GM18873 (cell line): ENCODE data around the gene GEMIN7.

ENCODE experiments used
- ATAC-seq: cut with Tn5 transposase; IDR thresholded peaks from one replicate; pipeline ENCODE4 v1.9.1; 2021; ENCODE audit warnings: mild to moderate bottlenecking, moderate library complexity, moderate number of reproducible peaks; ENCODE audit not compliant: unreplicated experiment, low FRiP score

Gene GEMIN7

DNA sequence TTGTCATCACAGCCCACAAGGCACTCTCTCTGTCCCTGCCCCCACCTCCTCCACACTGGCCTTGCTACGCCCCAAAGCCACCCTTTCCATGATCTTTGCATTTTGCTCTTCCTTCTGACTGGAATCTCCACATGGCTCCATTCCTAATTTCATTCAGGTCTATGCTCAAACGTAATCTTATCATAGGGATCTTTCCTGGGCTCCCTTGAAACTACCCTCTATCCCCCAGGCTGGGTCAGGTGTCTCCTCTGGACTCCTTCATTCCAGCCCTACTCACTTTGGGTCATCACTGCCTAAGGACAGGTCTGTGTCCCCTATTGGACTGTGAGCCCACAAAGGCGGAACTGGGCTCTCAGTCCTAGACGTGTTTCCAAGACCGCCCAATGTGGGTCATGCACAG, 3.1 kb downstream of the GEMIN7 start:
- no peak for ATAC-seq

GRCh38 chr19:45086480-45086879, 7.4 kb downstream of the GEMIN7 start:
- ATAC-seq = no peak

- ATAC-seq = no peak
These were observed 8.5 kb downstream of the GEMIN7 start for GRCh38 chr19:45087531-45087930.

- no peak for ATAC-seq
These were observed 11.0 kb downstream of the GEMIN7 start for GRCh38 chr19:45090034-45090433.

DNA sequence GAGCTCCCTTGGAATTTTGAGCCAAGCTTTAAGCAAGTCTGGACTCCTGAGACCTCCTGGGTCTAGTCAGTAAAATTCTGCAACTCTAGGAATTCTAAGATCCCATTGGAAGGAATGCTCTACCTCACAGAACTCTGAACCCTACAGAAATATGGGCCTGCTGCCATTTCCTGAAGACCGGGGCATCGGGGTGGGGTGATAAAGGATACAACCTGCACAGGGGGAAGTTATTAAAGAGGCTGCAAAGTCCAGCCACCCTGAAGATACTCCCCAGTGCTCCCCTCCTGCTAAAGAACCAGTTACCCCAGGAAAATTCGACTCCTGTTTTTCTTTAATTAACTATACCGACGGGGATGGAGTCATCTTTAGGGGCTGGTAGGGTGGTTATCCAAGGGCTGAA, 11.5 kb downstream of the GEMIN7 start:
- ATAC-seq = no peak

- ATAC-seq = peak; percentile 49
These were observed 12.2 kb downstream of the GEMIN7 start for GRCh38 chr19:45091031-45091923.

- ATAC-seq = peak; percentile 36
These were observed 14.0 kb downstream of the GEMIN7 start, which contains the start of gene PPP1R37 for GRCh38 chr19:45092747-45093678. Gene PPP1R37 (plus strand): TSS chr19:45093179. CDS start chr19:45093326, 147 bp downstream.

GRCh38 chr19:45094137-45094536, 15.1 kb downstream of the GEMIN7 start:
- ATAC-seq = no peak

DNA sequence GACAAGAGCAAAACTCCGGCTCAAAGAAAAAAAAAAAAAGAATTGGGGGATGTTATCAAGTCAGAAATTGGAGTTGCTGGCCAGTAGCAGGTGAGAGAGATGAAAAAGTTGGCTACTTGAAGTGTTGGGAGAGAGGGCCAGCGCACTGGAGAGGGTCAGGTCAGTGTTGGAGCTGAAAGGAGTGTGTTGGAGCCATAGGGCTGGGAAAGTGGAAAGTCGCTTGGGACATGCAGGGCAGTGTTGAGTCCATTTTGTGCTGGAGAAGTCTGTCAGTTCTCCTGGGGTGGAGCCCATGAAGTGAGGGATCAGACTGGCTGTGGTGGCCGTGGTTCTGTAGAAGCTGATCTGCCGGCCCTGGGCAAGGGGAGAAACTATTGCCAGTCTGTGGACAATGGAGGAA, 15.6 kb downstream of the GEMIN7 start:
- no peak for ATAC-seq

GRCh38 chr19:45095496-45096413, 16.7 kb downstream of the GEMIN7 start:
- ATAC-seq = no peak

- no peak for ATAC-seq
These were observed 17.6 kb downstream of the GEMIN7 start for GRCh38 chr19:45096700-45097099.

- no peak for ATAC-seq
These were observed 18.4 kb downstream of the GEMIN7 start for GRCh38 chr19:45097450-45097775.

DNA sequence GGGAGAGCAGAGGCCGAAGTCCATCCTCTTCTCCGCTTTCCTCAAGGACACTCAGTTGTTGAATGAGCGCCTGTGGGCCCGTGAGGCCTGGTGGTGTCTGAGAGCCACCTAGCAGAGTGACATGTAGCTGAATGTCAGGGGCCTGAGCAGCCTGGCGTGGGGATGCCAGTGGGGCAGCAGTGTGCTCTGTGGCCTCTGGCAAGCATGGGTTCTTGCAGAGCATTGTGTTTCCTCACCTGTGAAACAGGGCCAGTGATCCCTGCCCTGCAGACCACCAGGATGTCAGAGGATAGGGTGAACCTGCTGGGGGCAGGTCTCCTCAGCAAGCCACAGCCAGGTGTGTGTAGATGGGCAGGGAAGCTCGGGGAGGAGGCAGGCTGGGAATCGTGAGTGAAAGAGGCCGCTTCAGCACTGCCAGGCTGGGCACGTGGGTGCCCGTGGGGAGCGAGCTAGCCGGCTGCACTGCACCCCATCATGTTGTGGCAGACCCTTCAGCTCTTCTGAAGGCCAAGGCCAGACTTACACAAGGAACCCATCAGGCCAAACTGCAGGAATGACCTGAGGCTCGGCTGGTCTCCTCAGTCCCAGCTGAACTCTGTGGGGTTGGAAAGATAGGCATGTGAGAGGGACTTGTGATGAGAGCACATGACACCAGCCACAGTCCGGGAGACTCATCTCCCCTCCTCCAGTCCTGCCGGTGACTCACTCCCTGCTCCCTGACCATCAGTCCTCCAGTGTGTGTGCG, 18.9 kb downstream of the GEMIN7 start:
- no peak for ATAC-seq

- no peak for ATAC-seq
These were observed 19.7 kb downstream of the GEMIN7 start for GRCh38 chr19:45098521-45099466.

GRCh38 chr19:45099467-45100191, 20.6 kb downstream of the GEMIN7 start:
- ATAC-seq = no peak

DNA sequence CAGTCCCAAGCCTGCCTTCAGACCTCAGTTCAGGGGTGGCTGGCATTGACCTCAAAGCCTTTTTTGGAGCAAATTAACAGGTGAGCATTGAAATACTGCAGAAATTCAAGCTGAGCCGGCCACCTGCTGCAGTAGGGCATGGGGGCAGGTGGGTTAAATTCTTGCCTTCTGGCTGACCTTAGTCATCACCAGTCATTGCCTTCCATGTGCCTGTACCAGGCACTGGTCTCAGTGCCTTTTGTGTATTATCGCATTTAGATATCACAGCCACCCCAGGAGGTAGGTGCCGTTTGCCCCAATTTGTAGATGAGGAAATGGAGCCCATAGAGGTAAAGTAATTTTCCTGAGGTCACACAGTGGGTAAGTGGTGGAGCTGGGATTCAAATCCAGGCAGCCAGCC, 21.1 kb downstream of the GEMIN7 start:
- no peak for ATAC-seq

GRCh38 chr19:45100846-45101252, 21.8 kb downstream of the GEMIN7 start:
- no peak for ATAC-seq

DNA sequence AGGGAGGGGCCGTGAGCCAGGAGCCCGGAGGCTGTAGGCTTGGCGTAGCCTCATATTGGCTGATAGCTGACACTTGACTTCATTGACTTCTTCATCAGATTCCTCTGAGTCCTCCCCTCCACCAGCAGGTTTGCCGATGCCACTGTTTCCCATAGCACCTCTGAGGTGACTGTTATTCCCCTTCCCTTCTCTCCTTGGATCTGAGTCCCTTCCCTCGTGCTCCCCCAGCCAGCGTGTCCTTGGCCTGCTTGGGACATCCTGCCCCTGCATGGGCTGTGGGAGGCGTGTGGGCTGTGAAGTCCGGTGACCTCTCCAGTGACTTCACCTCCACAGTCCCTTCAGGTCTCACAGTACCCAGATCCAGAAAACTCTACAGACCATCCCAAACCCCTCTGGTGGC, 22.7 kb downstream of the GEMIN7 start:
- no peak for ATAC-seq
